Thyroid gland (tissue), 4 donors: ENCODE results near the gene RPS15. TPM values are rescaled to one million over a fixed set of nuclear protein-coding genes. Genes with fewer than 3 reads are reported as not detected.

ENCODE experiments used
- DNase-seq, 2 donors: peaks; one replicate each; pipeline ENCODE4 v3.0.0-alpha.2; 2019
- H3K27ac ChIP-seq, 3 donors: fragments of 200-600 bp; sonication (generic); 1 replicate in 2 of 3; 2 replicates in 1 of 3; pipeline ENCODE4 v1.5.1; 2016 to 2019; ENCODE audit warnings: mild to moderate bottlenecking in 1 of 3, moderate library complexity in 1 of 3
- H3K27me3 ChIP-seq: fragments of 200-600 bp; sonication (generic); one replicate; pipeline ENCODE4 v1.5.1; 2019
- H3K36me3 ChIP-seq, 2 donors: fragments of 200-600 bp; sonication (generic); one replicate each; pipeline ENCODE4 v1.5.1; 2016 to 2019
- H3K4me1 ChIP-seq, 2 donors: fragments of 200-600 bp; sonication (generic); one replicate each; pipeline ENCODE4 v1.5.1; 2017 to 2019
- H3K4me3 ChIP-seq, 3 donors: fragments of 200-600 bp; sonication (generic); replicated peaks in 1 of 3; 1 replicate in 2 of 3; 2 replicates in 1 of 3; pipeline ENCODE4 v1.5.1; 2016; ENCODE audit warnings: mild to moderate bottlenecking in 1 of 3
- H3K9me3 ChIP-seq: fragments of 200-600 bp; sonication (generic); one replicate; pipeline ENCODE4 v1.5.1; 2017
- POLR2A ChIP-seq, 2 donors: fragments of 450-650 bp; IDR thresholded peaks; one replicate each; pipeline ENCODE4 v1.6.1; 2017; ENCODE audit warnings: antibody characterized with exemption in 2 of 2, mild to moderate bottlenecking in 2 of 2, moderate library complexity in 1 of 2
- WGBS, 2 donors: methylation state at CpG; one replicate each; pipeline ENCODE4 v1.1.5; 2017; 5-methylcytosine and 5-hydroxymethylcytosine counted together
- intact Hi-C: fragments of 100-400 bp; cut with DNase I; formaldehyde crosslinking; loops from one replicate; pipeline ENCODE4 v1.15.1; 2023
- total RNA-seq, 4 donors: library from RNA; depleted of rRNA; stranded (reverse); fragments of >200 nt; gene quantifications; one replicate each; pipeline ENCODE4 v1.2.3, GENCODE V29; 2016
- TF ChIP-seq, protein P1 (sequence below), 6 experiments: fragments of 200-600 bp in 3 of 6; fragments of 450-650 bp in 3 of 6; sonication (generic) in 3 of 6; IDR thresholded peaks; one replicate each; pipeline ENCODE4 v1.5.1; 2016 to 2019; ENCODE audit warnings: antibody characterized with exemption in 6 of 6, mild to moderate bottlenecking in 2 of 6, inconsistent platforms in 1 of 6, moderate library complexity in 1 of 6

Gene RPS15
- total RNA-seq, 4 donors from 2014 or later, result 1,760 to 2,977 (median 2,488) TPM

DNA sequence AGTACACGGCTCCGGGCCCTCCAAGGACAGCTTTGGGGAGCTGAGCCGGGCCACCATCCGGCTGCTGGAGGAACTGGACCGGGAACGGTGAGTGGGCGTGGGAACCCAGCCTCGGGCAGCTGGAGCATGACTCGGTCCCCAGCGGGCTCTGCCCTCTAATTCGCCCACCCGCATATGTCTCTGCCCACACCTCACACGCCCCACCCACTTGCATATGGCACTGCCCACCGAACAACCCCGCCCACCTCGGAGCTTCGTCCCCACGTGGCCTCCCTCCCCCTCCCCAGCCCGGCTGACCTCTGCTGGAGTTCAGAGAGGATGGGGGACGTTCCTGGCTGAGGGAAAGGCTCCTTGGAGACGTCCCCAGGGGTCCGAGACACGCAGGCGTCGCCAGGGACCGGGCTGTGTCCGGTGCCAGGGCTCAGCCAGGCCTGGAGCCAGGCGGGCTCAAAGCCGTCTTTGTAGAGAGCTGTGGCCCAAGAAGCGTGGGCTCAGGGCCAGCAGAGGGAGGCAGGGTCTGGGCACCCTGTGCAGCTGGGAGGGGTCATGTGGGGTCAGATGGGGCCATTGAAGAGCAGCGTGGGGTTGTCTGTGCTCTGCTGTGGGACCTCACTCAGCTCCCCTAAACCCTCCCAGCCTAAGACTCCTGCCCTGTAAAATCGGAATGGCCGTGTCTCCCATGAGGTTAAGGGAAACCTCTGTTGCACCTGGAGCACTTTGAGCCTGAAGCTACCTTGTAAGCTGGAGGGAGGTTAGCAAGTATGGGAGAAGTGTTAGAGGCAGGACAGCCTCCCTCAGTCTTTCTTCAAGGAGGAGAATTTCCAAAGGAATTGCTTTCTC, 15.5 kb downstream of the RPS15 start:
- Histone ChIP-seq H3K9me3 (no peaks in the 10 kb centered on the region), H3K27ac (no peak overlapping the region), H3K27me3 (peaks cover 34% of the 10 kb centered on the region), H3K4me3 (no peak overlapping the region), H3K36me3 (no peaks in the 10 kb centered on the region), H3K4me1 (peaks cover 5 to 18% of the 10 kb centered on the region in 2 donors)
- TF ChIP-seq, protein P1, sequence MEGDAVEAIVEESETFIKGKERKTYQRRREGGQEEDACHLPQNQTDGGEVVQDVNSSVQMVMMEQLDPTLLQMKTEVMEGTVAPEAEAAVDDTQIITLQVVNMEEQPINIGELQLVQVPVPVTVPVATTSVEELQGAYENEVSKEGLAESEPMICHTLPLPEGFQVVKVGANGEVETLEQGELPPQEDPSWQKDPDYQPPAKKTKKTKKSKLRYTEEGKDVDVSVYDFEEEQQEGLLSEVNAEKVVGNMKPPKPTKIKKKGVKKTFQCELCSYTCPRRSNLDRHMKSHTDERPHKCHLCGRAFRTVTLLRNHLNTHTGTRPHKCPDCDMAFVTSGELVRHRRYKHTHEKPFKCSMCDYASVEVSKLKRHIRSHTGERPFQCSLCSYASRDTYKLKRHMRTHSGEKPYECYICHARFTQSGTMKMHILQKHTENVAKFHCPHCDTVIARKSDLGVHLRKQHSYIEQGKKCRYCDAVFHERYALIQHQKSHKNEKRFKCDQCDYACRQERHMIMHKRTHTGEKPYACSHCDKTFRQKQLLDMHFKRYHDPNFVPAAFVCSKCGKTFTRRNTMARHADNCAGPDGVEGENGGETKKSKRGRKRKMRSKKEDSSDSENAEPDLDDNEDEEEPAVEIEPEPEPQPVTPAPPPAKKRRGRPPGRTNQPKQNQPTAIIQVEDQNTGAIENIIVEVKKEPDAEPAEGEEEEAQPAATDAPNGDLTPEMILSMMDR (IDR thresholded peaks at IDR 0.05), result no peak
- no peak for TF ChIP-seq POLR2A (IDR thresholded peaks at IDR 0.05)
- DNase-seq, result peak in 1 of 2 donors; percentile 19
- intact Hi-C loops, result no loop called here
- 15 to 26% methylated on average over 15 to 26 of the region's 33 CpGs for WGBS, 2 donors

DNA sequence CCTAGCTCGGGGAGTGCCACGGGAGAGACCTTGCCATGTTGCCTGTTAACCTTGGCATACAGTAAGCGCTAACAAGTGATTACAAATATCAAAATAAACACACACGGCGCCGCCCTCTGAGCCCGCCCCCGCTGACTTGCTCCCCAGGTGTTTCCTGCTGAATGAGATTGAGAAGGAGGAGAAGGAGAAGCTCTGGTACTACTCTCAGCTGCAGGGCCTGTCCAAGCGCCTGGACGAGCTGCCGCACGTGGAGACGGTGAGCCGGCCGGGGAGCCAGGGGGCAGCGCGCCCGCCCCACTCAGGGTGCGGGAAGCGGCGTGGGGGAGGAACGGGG, 16.8 kb downstream of the RPS15 start:
- Histone ChIP-seq H3K36me3 (no peaks in the 10 kb centered on the region), H3K27ac (no peak overlapping the region), H3K4me3 (no peak overlapping the region), H3K9me3 (no peaks in the 10 kb centered on the region), H3K27me3 (peaks cover 25% of the 10 kb centered on the region), H3K4me1 (peaks cover 5 to 18% of the 10 kb centered on the region in 2 donors)
- no peak for TF ChIP-seq POLR2A (IDR thresholded peaks at IDR 0.05)
- TF ChIP-seq, protein P1 (IDR thresholded peaks at IDR 0.05), result no peak
- WGBS, 2 donors, result 14 to 20% methylated on average over 8 to 22 of the region's 22 CpGs
- intact Hi-C loops, result no loop called here
- DNase-seq, result no peak

DNA sequence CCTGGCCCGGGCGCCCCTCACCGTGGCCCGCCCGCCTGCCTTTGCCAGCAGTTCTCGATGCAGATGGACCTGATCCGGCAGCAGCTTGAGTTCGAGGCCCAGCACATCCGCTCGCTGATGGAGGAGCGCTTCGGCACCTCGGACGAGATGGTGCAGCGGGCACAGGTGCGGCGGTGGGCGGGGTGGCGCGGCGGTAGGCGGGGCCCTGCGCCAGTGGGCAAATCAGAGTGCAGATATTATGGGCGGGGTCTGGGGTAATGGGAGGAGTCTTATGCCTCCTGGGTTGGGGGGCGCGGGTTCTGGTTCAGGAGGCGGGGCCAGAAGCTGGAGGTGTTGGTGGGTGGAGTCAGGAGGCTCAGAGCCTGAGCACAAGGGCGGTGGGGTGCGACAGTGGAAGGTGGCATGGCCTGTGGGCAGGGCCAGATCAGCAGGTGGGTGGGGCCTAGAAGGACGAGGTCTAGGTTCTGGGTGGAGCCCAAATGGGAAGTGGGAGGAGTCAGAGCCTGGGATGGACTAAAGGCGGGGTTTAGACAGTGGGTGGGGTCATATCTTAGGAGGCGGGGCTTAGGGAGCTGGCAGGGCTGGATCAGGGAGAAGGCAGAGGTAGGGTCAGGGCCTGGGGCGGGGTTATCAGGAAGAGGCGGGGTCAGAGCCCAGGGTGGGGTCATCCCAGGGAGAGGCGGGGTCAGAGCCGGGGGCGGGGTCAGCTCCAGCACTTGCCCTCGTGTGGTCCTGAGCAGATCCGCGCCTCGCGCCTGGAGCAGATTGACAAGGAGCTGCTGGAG, 17.3 kb downstream of the RPS15 start:
- H3K4me1 ChIP-seq, result peaks cover 5 to 18% of the 10 kb centered on the region in 2 donors
- WGBS, 2 donors, result 5 to 10% methylated on average over 28 to 32 of the region's 42 CpGs
- H3K9me3 ChIP-seq, result no peaks in the 10 kb centered on the region
- DNase-seq, result no peak
- no peaks in the 10 kb centered on the region for H3K36me3 ChIP-seq
- no peak overlapping the region for H3K27ac ChIP-seq
- H3K27me3 ChIP-seq, result peaks cover 19% of the 10 kb centered on the region
- intact Hi-C loops, result no loop called here
- TF ChIP-seq POLR2A (IDR thresholded peaks at IDR 0.05), result no peak
- TF ChIP-seq, protein P1 (IDR thresholded peaks at IDR 0.05), result no peak
- no peak overlapping the region for H3K4me3 ChIP-seq

DNA sequence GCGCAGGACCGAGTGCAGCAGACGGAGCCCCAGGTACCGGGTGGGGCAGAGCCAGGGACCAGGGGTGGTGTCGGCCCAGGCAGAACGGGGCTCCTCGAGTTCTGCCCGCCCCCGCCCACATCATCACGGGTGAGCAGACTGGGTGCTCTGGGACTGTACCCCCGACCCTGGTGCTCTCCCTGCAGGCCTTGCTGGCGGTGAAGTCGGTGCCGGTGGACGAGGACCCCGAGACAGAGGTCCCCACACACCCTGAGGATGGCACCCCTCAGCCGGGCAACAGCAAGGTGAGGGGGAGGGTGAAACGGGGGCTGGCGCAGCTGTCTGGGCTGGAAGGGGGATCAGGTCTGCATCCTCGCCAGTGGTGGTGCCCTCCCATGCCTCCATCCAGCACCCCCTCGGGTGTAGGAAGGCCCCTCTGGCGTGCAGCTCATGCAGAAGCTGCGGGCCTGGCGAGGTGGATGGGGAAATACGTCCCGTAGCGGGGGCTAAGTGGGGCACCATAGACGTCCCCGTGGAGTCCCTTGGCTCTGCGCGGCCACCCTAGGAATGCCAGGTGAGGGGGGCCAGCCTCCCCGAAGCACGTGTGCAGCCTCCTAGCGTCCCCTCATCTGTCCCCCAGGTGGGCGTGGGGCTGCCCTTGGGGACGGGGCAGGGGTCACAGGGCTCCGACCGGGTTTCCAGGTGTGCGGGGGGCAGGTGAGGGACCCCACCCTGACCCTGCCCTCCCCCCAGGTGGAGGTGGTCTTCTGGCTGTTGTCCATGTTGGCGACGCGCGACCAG, 18.1 kb downstream of the RPS15 start:
- Histone ChIP-seq H3K27me3 (peaks cover 16% of the 10 kb centered on the region), H3K4me1 (peaks cover 5 to 18% of the 10 kb centered on the region in 2 donors), H3K36me3 (no peaks in the 10 kb centered on the region), H3K27ac (no peak overlapping the region), H3K4me3 (no peak overlapping the region), H3K9me3 (no peaks in the 10 kb centered on the region)
- 44 to 53% methylated on average over 18 to 27 of the region's 43 CpGs for WGBS, 2 donors
- no peak for DNase-seq
- intact Hi-C loops, result no loop called here
- no peak for TF ChIP-seq POLR2A (IDR thresholded peaks at IDR 0.05)
- TF ChIP-seq, protein P1 (IDR thresholded peaks at IDR 0.05), result no peak
